Cardiac muscle cell (in vitro differentiated cells and primary cell): ENCODE measurements around the gene ARHGAP33. TPM values are rescaled to one million over a fixed set of nuclear protein-coding genes. Genes with fewer than 3 reads are reported as not detected.
A peak's percentile ranks its signal among the peaks of the same experiment; 100 is the strongest.

Experiments used
- DNase-seq, 2 donors: peaks; one replicate each; pipeline versions ENCODE4 v3.0.0 to v3.0.0-alpha.2; 2010 to 2017; ENCODE audit warnings: low read depth in 1 of 2, low spot score in 1 of 2
- H3K27ac ChIP-seq: fragments of 200-600 bp; sonication (generic); 2 replicates; pipeline ENCODE4 v1.5.1; 2016
- H3K27me3 ChIP-seq: fragments of 200-600 bp; sonication (generic); 2 replicates; pipeline ENCODE4 v1.6.0; 2016; ENCODE audit warnings: control low read depth
- H3K36me3 ChIP-seq: fragments of 200-600 bp; sonication (generic); 2 replicates; pipeline ENCODE4 v1.5.1; 2016; ENCODE audit warnings: control low read depth
- H3K4me1 ChIP-seq: fragments of 200-600 bp; sonication (generic); 2 replicates; pipeline ENCODE4 v1.8.1; 2017; ENCODE audit warnings: low read depth, mild to moderate bottlenecking, mixed run types
- H3K4me3 ChIP-seq: fragments of 200-600 bp; sonication (generic); 2 replicates; pipeline ENCODE4 v1.5.1; 2016; ENCODE audit warnings: mild to moderate bottlenecking
- H3K9me3 ChIP-seq: fragments of 200-600 bp; sonication (generic); 2 replicates; pipeline ENCODE4 v1.5.1; 2017; ENCODE audit warnings: low read depth, mild to moderate bottlenecking, control low read depth
- polyA plus RNA-seq: library from polyadenylated mRNA; unstranded; fragments of >200 nt; fragmentation: Nextera tagmentation; extraction: Ambion mirVana; gene quantifications from 2 replicates; pipeline ENCODE4 v1.2.1, GENCODE V29; 2016
- total RNA-seq: library from RNA; depleted of rRNA; stranded (reverse); fragments of >200 nt; gene quantifications from 2 replicates; pipeline ENCODE4 v1.2.3, GENCODE V29; 2016
- TF ChIP-seq, protein P1 (sequence below): IDR thresholded peaks from 2 replicates; pipeline ENCODE4 v1.5.1; 2012; ENCODE audit warnings: low read depth, mild to moderate bottlenecking, low read length

Gene ARHGAP33
- total and polyA plus RNA-seq, 2 experiments from 2014 or later, result 16.1 to 47.4 TPM

DNA sequence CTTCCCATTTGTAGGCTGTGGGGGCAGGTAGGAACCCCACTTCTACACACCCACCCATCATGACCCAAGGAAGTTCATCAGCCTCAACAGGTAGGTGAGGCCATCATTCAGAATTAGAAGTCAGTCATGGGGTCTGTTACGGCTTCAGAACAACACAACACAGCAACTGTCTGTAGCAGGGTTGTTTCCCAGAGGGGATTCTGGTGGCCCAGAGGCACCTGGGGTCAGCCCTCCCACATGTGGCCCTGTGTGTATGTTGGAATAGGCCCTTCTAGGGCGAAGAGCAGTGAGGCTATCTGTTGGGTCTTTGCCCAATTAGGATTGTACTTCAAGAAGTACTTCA is 36.5 kb upstream of the ARHGAP33 start:
- Histone ChIP-seq H3K9me3 (no peaks in the 10 kb centered on the region), H3K27me3 (no peaks in the 10 kb centered on the region), H3K36me3 (peaks cover 15% of the 10 kb centered on the region), H3K27ac (no peak overlapping the region), H3K4me3 (no peak overlapping the region), H3K4me1 (peaks cover 3% of the 10 kb centered on the region)
- TF ChIP-seq, protein P1, sequence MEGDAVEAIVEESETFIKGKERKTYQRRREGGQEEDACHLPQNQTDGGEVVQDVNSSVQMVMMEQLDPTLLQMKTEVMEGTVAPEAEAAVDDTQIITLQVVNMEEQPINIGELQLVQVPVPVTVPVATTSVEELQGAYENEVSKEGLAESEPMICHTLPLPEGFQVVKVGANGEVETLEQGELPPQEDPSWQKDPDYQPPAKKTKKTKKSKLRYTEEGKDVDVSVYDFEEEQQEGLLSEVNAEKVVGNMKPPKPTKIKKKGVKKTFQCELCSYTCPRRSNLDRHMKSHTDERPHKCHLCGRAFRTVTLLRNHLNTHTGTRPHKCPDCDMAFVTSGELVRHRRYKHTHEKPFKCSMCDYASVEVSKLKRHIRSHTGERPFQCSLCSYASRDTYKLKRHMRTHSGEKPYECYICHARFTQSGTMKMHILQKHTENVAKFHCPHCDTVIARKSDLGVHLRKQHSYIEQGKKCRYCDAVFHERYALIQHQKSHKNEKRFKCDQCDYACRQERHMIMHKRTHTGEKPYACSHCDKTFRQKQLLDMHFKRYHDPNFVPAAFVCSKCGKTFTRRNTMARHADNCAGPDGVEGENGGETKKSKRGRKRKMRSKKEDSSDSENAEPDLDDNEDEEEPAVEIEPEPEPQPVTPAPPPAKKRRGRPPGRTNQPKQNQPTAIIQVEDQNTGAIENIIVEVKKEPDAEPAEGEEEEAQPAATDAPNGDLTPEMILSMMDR, result no peak
- no peak for DNase-seq

DNA sequence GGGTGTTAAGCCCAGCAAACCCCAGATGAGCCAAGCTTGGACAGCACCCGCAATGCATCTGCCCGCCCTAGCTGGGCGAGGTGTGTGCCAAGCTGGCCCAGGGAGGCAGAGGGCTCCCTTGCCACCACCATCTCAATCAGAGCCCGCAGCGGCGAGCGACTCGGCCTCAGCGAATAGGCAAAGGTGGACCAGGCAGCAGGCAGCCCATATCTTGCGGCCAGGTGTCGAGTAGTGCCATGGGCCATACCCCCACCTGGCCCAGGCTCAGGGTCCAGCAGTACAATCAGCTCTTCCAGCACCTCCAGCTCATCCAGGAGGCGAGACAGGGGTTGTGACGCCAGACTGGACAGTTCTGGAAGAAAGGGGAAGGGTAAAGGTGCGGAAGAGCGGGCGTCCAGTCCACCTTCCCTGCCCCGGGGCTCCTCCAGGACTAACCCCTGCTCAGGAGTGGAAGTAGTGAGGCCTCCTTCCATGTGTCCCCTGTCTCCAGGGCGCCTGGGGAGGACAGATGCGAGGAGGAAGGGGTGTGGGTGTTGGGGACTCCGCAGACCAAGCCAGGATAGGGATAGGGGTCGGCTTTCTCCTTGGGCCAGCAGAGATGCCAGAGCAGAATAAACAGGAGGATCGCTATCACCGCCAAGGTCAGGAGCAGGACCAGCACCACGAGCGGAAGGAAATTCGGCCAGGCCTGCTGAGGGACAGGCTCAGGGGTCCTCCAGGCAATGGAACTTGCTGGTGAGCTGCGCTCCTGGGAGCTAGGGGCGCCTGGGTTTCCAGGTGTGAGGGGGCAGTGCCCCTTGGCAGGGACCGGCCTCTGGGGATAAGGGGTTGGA is 35.9 kb upstream of the ARHGAP33 start:
- H3K4me1 ChIP-seq, result peaks cover 3% of the 10 kb centered on the region
- H3K4me3 ChIP-seq, result peak overlapping the region; percentile 57
- H3K36me3 ChIP-seq, result peaks cover 11% of the 10 kb centered on the region
- no peaks in the 10 kb centered on the region for H3K9me3 ChIP-seq
- H3K27ac ChIP-seq, result no peak overlapping the region
- no peak for DNase-seq
- no peaks in the 10 kb centered on the region for H3K27me3 ChIP-seq
- TF ChIP-seq, protein P1, result no peak

DNA sequence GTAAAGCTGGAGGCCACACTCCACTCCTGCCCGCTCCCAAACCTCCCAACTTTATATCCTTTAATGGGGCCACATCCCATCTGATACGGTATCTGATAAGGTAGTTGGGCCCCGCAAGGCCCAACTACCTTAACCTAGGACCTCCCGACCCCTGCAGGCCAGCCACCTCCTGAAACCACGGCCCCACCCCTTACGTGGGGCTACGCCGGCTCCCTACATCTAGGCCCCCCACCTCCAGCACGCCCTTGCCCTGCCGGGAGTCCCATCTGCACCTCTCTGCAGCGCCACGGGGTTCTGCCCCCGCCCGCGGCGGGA is 35.3 kb upstream of the ARHGAP33 start:
- H3K36me3 ChIP-seq, result peaks cover 11% of the 10 kb centered on the region
- no peaks in the 10 kb centered on the region for H3K9me3 ChIP-seq
- no peak for DNase-seq
- peak overlapping the region; percentile 25 for H3K27ac ChIP-seq
- H3K27me3 ChIP-seq, result no peaks in the 10 kb centered on the region
- peak overlapping the region; percentile 57 for H3K4me3 ChIP-seq
- peaks cover 3% of the 10 kb centered on the region for H3K4me1 ChIP-seq
- TF ChIP-seq, protein P1, result no peak

DNA sequence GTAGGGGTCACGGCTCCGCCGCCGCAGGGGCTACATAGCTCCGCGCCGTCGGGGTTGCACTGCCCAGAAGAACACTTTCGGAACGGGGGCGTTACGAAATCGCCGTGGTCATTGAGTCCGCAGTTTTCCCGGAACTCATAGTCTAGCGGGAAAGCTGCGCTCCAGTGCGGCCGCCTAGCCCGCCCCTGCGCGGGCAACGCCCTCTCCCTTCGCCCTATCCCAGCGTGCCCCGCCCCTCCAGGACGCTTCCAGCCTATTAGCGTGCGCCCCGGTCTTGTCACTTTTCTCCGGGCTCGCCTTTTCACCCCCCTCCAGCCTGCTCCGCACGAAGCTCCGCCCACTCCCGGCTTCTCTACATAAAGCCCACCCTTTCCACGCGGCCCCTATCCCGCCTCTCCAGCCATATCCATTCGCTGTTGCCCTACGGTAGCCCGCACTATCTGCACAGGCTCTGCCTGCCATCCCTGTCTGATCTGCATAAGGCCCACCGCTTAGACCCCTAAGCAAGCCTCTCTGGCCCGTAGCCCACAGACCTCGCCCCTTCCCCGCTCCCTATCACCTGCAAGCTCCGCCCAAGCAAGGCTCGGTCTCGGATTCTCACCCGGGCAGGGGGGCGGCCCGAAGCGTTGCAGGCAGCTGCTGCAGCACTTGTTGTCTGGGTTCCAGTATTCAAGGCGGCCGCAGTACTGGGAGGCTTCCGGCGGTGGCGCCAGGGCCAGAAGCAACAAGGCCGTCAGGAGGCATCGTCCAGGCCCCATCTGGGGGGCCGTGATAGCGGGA is 34.8 kb upstream of the ARHGAP33 start:
- H3K36me3 ChIP-seq, result peaks cover 11% of the 10 kb centered on the region
- H3K9me3 ChIP-seq, result no peaks in the 10 kb centered on the region
- peak; percentile 99 to 100 for DNase-seq
- TF ChIP-seq, protein P1, result peak; percentile 32
- peak overlapping the region; percentile 92 for H3K27ac ChIP-seq
- H3K27me3 ChIP-seq, result no peaks in the 10 kb centered on the region
- H3K4me1 ChIP-seq, result peaks cover 3% of the 10 kb centered on the region
- peak overlapping the region; percentile 57 for H3K4me3 ChIP-seq

DNA sequence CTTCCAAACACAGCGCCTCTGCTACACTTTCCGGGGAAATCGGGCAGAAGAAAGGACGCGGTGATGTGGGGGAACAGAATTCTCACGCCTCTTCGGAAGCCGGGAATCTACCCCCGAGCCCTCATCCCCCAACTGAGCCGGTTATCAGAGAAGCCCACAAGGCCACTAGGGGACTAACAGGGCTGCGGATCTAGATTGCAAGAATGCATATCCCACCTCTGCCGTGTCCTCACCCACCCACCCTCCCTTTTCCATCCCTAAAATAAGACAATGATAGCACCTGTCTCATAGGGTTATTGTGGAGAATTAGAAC is 34.2 kb upstream of the ARHGAP33 start:
- TF ChIP-seq, protein P1, result no peak
- peak overlapping the region; percentile 92 for H3K27ac ChIP-seq

More for the DNA sequence above, 34.2 kb upstream of the ARHGAP33 start:
- H3K4me1 ChIP-seq, result peaks cover 3% of the 10 kb centered on the region
- no peaks in the 10 kb centered on the region for H3K27me3 ChIP-seq
- H3K36me3 ChIP-seq, result peaks cover 11% of the 10 kb centered on the region
- no peak for DNase-seq
- H3K9me3 ChIP-seq, result no peaks in the 10 kb centered on the region
- H3K4me3 ChIP-seq, result peak overlapping the region; percentile 45
